ENCODE results near the gene OPCML.

Gene OPCML

GRCh38 chr11:133552938-133553337 is 20.6 kb upstream of the OPCML start:
- H3K9me2 ChIP-seq (replicated peaks; ENCODE audit: insufficient read depth, low read length), result no peaks in the 10 kb centered on the region
- no peak overlapping the region for H2AFZ ChIP-seq (ENCODE audit: low read length)
- H3K4me1 ChIP-seq (ENCODE audit: low read length), result no peaks in the 10 kb centered on the region
- no peaks in the 10 kb centered on the region for H3F3A ChIP-seq (ENCODE audit: insufficient read depth, low read length)
- no peak overlapping the region for H3K4me3 ChIP-seq (ENCODE audit: low read length)
- no peaks in the 10 kb centered on the region for H3K36me3 ChIP-seq (replicated peaks; ENCODE audit: insufficient read depth, low read length)
- H3K4me2 ChIP-seq (ENCODE audit: low read depth, low read length), result no peak overlapping the region
- H3K9me3 ChIP-seq (replicated peaks; ENCODE audit: insufficient read depth, low read length), result no peaks in the 10 kb centered on the region
- no peak overlapping the region for H3K9ac ChIP-seq (ENCODE audit: low read length)
- DNase-seq, result no peak
- H3K27ac ChIP-seq (ENCODE audit: low read length), result no peak overlapping the region
- no peaks in the 10 kb centered on the region for H3K79me2 ChIP-seq (ENCODE audit: low read length)
- no peaks in the 10 kb centered on the region for H3K27me3 ChIP-seq (replicated peaks; ENCODE audit: insufficient read depth, low read length)
- no peaks in the 10 kb centered on the region for H4K20me1 ChIP-seq (ENCODE audit: insufficient read depth, low read length)
- TF ChIP-seq EZH2 (optimal IDR thresholded peaks at IDR 0.05; ENCODE audit: low read depth, low read length), result no peak
- no peak for TF ChIP-seq CTCF (IDR thresholded peaks at IDR 0.05; ENCODE audit: low read length)
- no peak for TF ChIP-seq EZH2phosphoT487 (IDR thresholded peaks at IDR 0.05; ENCODE audit: low read length)

- no peaks in the 10 kb centered on the region for H3K4me1 ChIP-seq (ENCODE audit: low read length)
- H3K27me3 ChIP-seq (replicated peaks; ENCODE audit: insufficient read depth, low read length), result no peaks in the 10 kb centered on the region
- H2AFZ ChIP-seq (ENCODE audit: low read length), result no peak overlapping the region
- DNase-seq, result no peak
- no peaks in the 10 kb centered on the region for H3K9me3 ChIP-seq (replicated peaks; ENCODE audit: insufficient read depth, low read length)
- H3F3A ChIP-seq (ENCODE audit: insufficient read depth, low read length), result no peaks in the 10 kb centered on the region
- no peak overlapping the region for H3K4me3 ChIP-seq (ENCODE audit: low read length)
- H3K36me3 ChIP-seq (replicated peaks; ENCODE audit: insufficient read depth, low read length), result no peaks in the 10 kb centered on the region
- no peak overlapping the region for H3K9ac ChIP-seq (ENCODE audit: low read length)
- H4K20me1 ChIP-seq (ENCODE audit: insufficient read depth, low read length), result no peaks in the 10 kb centered on the region
- H3K27ac ChIP-seq (ENCODE audit: low read length), result no peak overlapping the region
- TF ChIP-seq EZH2phosphoT487 (IDR thresholded peaks at IDR 0.05; ENCODE audit: low read length) (no peak), EZH2 (optimal IDR thresholded peaks at IDR 0.05; ENCODE audit: low read depth, low read length) (no peak), CTCF (IDR thresholded peaks at IDR 0.05; ENCODE audit: low read length) (no peak)
- H3K4me2 ChIP-seq (ENCODE audit: low read depth, low read length), result no peak overlapping the region
- H3K79me2 ChIP-seq (ENCODE audit: low read length), result no peaks in the 10 kb centered on the region
- H3K9me2 ChIP-seq (replicated peaks; ENCODE audit: insufficient read depth, low read length), result no peaks in the 10 kb centered on the region
Measured at GRCh38 chr11:133551064-133551463, 18.8 kb upstream of the OPCML start.

- no peak overlapping the region for H3K27ac ChIP-seq (ENCODE audit: low read length)
- H3K4me1 ChIP-seq (ENCODE audit: low read length), result no peaks in the 10 kb centered on the region
- H3K4me3 ChIP-seq (ENCODE audit: low read length), result no peak overlapping the region
- H3K36me3 ChIP-seq (replicated peaks; ENCODE audit: insufficient read depth, low read length), result no peaks in the 10 kb centered on the region
- no peak overlapping the region for H2AFZ ChIP-seq (ENCODE audit: low read length)
- no peaks in the 10 kb centered on the region for H3K9me2 ChIP-seq (replicated peaks; ENCODE audit: insufficient read depth, low read length)
- no peaks in the 10 kb centered on the region for H3K79me2 ChIP-seq (ENCODE audit: low read length)
- H3K4me2 ChIP-seq (ENCODE audit: low read depth, low read length), result no peak overlapping the region
- H3K9me3 ChIP-seq (replicated peaks; ENCODE audit: insufficient read depth, low read length), result no peaks in the 10 kb centered on the region
- H3F3A ChIP-seq (ENCODE audit: insufficient read depth, low read length), result no peaks in the 10 kb centered on the region
- H3K27me3 ChIP-seq (replicated peaks; ENCODE audit: insufficient read depth, low read length), result no peaks in the 10 kb centered on the region
- TF ChIP-seq CTCF (IDR thresholded peaks at IDR 0.05; ENCODE audit: low read length) (no peak), EZH2 (optimal IDR thresholded peaks at IDR 0.05; ENCODE audit: low read depth, low read length) (no peak), EZH2phosphoT487 (IDR thresholded peaks at IDR 0.05; ENCODE audit: low read length) (no peak)
- H3K9ac ChIP-seq (ENCODE audit: low read length), result no peak overlapping the region
- H4K20me1 ChIP-seq (ENCODE audit: insufficient read depth, low read length), result no peaks in the 10 kb centered on the region
- DNase-seq, result no peak
Measured at GRCh38 chr11:133549826-133550225, 17.5 kb upstream of the OPCML start.
